GM10847 (cell line): ENCODE measurements around the gene FYN.

Experiments
- POLR2A ChIP-seq: IDR thresholded peaks from 2 replicates; pipeline ENCODE4 v1.6.1; 2011; ENCODE audit not compliant: insufficient read length; ENCODE audit errors: extremely low read depth

The FYN gene

DNA sequence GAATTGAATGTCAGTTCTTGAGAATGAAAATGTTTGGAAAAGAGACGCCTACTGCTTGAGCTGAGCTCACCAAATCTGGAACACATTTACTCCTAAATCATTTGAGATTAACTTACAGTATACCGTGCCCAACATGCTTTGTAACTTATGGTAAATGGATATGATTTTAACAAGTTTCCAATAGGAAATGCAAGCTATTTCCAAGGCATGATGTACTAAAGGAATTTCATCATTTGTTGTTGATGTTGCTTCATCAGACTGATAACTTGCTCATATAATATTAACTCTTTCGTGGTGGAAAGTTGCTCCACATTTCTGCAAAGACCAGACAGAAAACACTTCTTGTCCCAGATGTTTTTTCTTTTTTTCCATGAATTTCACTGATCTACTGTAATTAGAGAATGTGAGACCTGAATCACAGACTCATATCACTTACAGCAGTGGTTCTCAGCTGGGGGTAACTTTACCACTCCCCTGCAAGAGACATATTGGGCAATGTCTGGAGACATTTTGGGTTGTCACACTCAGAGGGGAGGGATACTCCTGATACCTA lies 151.0 kb downstream of the FYN start:
- no peak for TF ChIP-seq POLR2A

GRCh38 chr6:111721753-111722154 lies 151.5 kb downstream of the FYN start:
- TF ChIP-seq POLR2A: no peak

DNA sequence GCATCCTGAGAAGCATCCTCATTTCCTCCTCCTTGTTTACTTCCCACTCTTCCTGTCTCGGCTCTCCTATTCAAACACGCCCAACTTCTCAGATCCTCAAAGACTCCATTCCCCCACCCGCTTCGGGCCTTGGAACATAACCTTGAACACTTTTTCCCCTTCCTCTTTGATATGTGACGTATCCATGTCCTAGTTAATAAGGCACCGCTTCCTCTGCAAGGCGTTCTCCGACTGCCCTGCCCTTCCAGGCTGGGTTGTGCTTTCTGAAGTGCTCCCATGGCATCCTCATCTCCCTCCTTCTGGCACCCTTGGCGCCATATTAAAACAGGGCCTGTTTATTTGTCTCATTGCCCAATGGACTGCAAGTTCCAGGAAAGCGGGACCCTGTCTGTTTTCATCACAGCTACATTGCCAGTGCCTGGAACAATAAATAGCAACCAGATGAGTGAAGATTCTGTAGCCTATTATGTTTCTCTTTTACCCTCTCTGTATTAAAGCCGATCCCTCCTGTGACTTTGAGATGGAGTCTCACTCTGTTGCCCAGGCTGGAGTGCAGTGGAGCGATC lies 152.2 kb downstream of the FYN start:
- TF ChIP-seq POLR2A: no peak

GRCh38 chr6:111718990-111719389 lies 154.3 kb downstream of the FYN start:
- TF ChIP-seq POLR2A: no peak

DNA sequence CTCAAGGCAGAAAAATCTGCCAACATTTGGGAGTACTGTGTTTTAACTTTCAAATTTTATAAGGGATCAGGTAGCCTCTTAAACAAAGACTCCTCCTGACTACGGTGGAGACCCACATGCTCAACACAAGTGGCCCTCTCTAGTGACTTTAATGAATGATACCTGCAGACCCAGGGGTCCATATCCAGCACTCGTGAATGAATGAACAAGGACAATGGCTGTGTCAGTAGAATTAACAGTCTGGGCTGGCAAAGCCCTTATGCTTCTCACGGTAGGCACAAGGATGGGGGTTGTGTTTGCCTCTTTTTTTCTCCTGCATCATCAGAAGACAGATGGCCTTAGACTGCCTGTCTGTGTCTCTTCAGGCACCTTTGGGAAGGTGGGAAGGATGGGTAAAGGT lies 154.9 kb downstream of the FYN start:
- no peak for TF ChIP-seq POLR2A

DNA sequence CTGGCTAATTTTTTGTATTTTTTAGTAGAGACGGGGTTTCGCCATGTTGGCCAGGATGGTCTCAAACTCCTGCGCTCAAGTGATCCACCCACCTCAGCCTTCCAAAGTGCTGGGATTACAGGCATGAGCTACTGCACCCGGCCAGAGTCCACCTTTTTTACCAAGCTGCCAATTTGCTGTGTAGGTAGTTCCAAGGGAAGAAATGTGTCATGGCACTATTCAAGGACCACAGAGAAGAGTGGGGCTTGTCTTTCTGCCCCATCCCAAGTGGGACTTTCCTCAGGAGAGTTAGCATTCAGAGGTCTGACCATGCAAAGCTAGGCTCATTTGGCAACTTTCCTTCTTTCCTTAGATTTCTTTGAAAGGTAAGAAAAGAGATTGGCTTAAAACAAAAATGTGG lies 155.6 kb downstream of the FYN start:
- TF ChIP-seq POLR2A: no peak

GRCh38 chr6:111716325-111716724 lies 156.9 kb downstream of the FYN start:
- TF ChIP-seq POLR2A: no peak

DNA sequence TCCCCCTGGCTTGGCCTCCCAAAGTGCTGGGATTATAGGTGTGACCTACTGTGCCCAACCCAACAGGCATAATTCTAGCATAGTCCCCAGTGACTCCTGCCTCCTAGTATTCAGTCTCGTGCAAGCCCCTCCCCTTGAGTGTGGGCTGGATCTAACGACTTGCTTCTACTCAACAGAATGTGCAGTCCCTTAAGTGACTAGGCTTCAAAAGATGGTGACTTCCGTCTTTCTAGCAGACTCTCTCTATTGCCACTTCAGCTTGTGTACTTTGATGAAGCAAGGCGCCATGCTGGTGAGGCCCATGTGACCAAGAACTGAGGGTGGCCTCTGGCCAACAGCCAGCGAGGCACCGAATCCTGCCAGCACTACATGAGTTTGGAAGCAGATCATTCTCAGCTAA lies 157.9 kb downstream of the FYN start:
- no peak for TF ChIP-seq POLR2A

DNA sequence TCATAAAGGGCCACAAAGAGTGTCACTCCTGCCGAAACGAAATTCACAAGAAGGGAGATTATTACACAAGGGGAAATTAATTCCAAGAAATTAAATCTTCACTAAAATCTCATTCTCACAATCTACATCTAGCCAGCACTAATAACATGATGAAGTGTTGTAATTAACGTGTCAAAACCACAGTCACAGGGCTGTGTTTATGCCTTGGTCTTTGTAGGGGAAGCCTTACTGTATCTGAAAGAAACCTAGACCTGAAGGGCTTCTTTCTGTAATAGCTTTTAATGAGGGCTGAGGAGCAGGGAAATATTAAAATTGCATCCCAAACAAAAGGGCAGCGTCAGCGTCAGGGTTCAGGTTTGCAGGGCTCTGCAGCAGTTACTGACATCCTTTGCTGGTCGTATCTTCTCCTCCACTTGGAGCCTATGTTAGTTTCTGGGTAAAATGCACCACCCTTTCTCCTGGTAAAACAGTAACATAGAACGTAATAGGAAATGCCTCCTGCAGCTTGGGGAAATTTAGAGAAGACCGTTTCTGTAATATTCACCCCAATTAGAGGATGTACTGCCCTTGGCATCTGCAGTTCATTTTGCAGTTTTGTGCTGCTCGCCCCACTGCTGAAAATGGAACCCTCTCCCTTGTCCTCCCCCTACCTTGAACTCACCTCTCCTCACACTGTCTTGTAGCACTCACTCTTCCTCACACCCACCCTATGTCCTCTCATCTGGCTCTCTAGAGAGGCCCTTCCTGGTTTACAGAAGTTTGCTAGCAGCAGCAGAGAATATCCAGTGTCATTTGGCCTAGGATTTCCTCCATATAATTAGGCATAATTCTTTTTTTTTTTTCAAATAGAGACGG lies 158.6 kb downstream of the FYN start:
- no peak for TF ChIP-seq POLR2A

DNA sequence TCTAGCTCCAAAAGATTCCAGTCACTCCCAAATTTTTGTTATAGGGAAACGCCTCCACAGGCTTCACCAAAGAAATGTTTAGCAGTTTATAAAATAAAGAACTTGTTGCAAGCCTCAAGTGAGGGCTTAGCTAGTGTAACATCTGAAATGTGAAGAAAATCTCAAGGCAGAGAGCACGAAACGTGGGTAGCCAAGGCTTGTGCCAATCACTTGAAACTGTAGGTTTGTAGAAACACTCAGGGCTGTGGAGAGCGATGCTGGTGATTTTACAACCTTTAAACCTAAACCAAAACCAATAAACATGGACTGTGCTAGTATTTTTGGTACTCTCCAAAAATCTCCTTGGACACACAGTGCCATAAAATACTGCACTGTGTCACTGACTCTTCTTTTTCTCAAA lies 159.4 kb downstream of the FYN start:
- TF ChIP-seq POLR2A: no peak

GRCh38 chr6:111713236-111713635 lies 160.0 kb downstream of the FYN start:
- no peak for TF ChIP-seq POLR2A

GRCh38 chr6:111711984-111712752 lies 161.1 kb downstream of the FYN start:
- no peak for TF ChIP-seq POLR2A

DNA sequence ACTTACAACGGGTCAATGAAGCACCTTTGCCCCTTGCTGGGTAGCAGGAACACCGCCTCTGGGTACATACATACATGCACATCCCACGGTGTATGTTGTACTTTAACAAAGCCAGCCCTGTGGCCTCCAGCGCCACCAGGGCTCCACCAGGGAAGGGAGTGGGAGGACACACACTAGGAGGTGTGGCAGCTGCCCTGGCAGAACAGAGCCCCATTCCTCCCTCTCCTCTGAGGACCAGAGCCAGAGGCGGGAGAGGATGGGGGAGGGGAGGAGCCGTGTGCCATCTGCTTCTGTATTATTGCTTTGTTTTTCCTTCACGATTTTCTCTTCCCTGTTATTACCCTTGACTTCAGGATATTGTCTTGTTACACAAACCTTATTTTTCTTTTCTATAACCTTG lies 161.8 kb downstream of the FYN start:
- no peak for TF ChIP-seq POLR2A

GRCh38 chr6:111710911-111711310 lies 162.3 kb downstream of the FYN start:
- no peak for TF ChIP-seq POLR2A

DNA sequence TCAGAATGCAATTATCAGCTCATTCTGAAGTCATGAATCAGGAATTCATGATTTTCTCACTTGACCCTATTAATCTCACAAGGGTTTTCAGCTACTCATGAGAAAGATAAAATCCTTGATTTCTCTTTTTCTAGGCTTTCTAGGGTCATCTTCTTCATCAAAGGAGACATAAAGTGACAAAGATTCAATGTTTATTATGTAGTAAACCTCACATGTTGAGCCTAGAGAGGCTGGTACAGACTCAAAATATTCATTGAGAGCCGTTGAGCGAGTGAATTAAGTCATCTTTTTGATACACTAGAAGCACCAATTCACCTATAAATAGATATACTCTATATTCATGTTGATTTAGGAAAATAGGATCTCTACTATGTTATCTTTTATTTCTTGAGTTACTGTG lies 162.8 kb downstream of the FYN start:
- TF ChIP-seq POLR2A: no peak
